Measurements from ENCODE around the gene LPCAT3.

The LPCAT3 gene

GRCh38 chr12:6981152-6982052 is 36.9 kb downstream of the LPCAT3 start (continued):
- no peak for TF ChIP-seq ZNF341 (tag by site-specific recombination; IDR thresholded peaks at IDR 0.05; ENCODE audit: low read depth)
- no peak for TF ChIP-seq ZNF704 (tag by site-specific recombination; IDR thresholded peaks at IDR 0.05)
- no peak for TF ChIP-seq FEZF1 (tag by site-specific recombination; IDR thresholded peaks at IDR 0.05)

GRCh38 chr12:6980740-6981139 is 37.5 kb downstream of the LPCAT3 start:
- no peak overlapping the region for H3K4me3 ChIP-seq (ENCODE audit: low read depth, low read length)
- CTCF ChIA-PET: interaction anchor here (1.3 to 1.5 kb wide), 2 partner anchors 16 to 37 kb away, joined by 4 to 5 read pairs; partner anchors contain the start of gene LPCAT3
- H3K4me1 ChIP-seq (ENCODE audit: control insufficient read depth, insufficient read depth, low read length): no peaks in the 10 kb centered on the region
- POLR2A ChIA-PET: no interaction called here
- no peaks in the 10 kb centered on the region for H3K9me3 ChIP-seq (ENCODE audit: control insufficient read depth, insufficient read depth, low read depth, low read length)
- TF ChIP-seq KLF7 (tag by site-specific recombination; IDR thresholded peaks at IDR 0.05; ENCODE audit: borderline replicate concordance) (no peak), YY1 (tag by site-specific recombination; IDR thresholded peaks at IDR 0.05) (no peak), GFI1B (tag by site-specific recombination; IDR thresholded peaks at IDR 0.05) (no peak), ZNF266 (tag by site-specific recombination; IDR thresholded peaks at IDR 0.05; ENCODE audit: low read depth) (no peak), SP7 (tag by site-specific recombination; IDR thresholded peaks at IDR 0.05) (no peak), ZNF510 (tag by site-specific recombination; IDR thresholded peaks at IDR 0.05; ENCODE audit: insufficient replicate concordance) (no peak), ZFP37 (tag by site-specific recombination; IDR thresholded peaks at IDR 0.05) (no peak)
- H3K27ac ChIP-seq (ENCODE audit: extremely low read depth, low read depth, low read length): no peak overlapping the region
- peaks cover 27 to 88% of the 10 kb centered on the region in 2 experiments for H3K36me3 ChIP-seq (ENCODE audit: control insufficient read depth in 2 of 2, insufficient read depth in 1 of 2, low read length in 2 of 2)

- no peaks in the 10 kb centered on the region for H3K4me1 ChIP-seq (ENCODE audit: control insufficient read depth, insufficient read depth, low read length)
- peaks cover 27 to 94% of the 10 kb centered on the region in 2 experiments for H3K36me3 ChIP-seq (ENCODE audit: control insufficient read depth in 2 of 2, insufficient read depth in 1 of 2, low read length in 2 of 2)
- H3K9me3 ChIP-seq (ENCODE audit: control insufficient read depth, insufficient read depth, low read depth, low read length): no peaks in the 10 kb centered on the region
- H3K27ac ChIP-seq (ENCODE audit: extremely low read depth, low read depth, low read length): no peak overlapping the region
- ChIA-PET POLR2A (no interaction called here), CTCF (interaction anchor here (0.7 to 1.5 kb wide), 3 partner anchors 16 to 38 kb away, joined by 3 to 5 read pairs (median 4); partner anchors contain the start of gene LPCAT3)
- TF ChIP-seq PRDM2 (tag by site-specific recombination; IDR thresholded peaks at IDR 0.05; ENCODE audit: borderline replicate concordance): no peak
- TF ChIP-seq ZBTB7A (tag by site-specific recombination; IDR thresholded peaks at IDR 0.05; ENCODE audit: low read depth): no peak
- peak; percentile 89 for TF ChIP-seq ZNF121 (tag by site-specific recombination; IDR thresholded peaks at IDR 0.05)
- H3K4me3 ChIP-seq (ENCODE audit: low read depth, low read length): no peak overlapping the region
Observed at GRCh38 chr12:6980075-6980474, 38.2 kb downstream of the LPCAT3 start.

Measured in HEK293 (cell line).